ENCODE data around the gene HCFC1. TPM values are rescaled to one million over a fixed set of nuclear protein-coding genes. Genes with fewer than 3 reads are reported as not detected.
A peak's percentile ranks its signal among the peaks of the same experiment; 100 is the strongest.

HCFC1 gene
- total RNA-seq, 1 experiment from 2014 or later = 77.7 TPM

GRCh38 chrX:153902385-153902784 is 69.2 kb downstream of the HCFC1 start:
- Mint-ChIP-seq H3K36me3 (ENCODE audit: insufficient read depth, unreplicated experiment) (peaks cover 5% of the 10 kb centered on the region), H3K27me3 (ENCODE audit: unreplicated experiment) (peaks cover 16% of the 10 kb centered on the region), H3K27ac (ENCODE audit: unreplicated experiment) (no peak overlapping the region), H3K4me1 (ENCODE audit: low read depth, unreplicated experiment) (peaks cover 30% of the 10 kb centered on the region), H3K4me3 (ENCODE audit: low read depth, unreplicated experiment) (no peak overlapping the region), H3K9me3 (ENCODE audit: low read depth, unreplicated experiment) (no peaks in the 10 kb centered on the region)
- CTCF ChIA-PET = no interaction called here
- TF ChIP-seq CTCF (IDR thresholded peaks at IDR 0.05; ENCODE audit: unreplicated experiment) = no peak
- intact Hi-C loops (cut with micrococcal nuclease; ENCODE audit: unreplicated experiment) = no loop called here
- BruUV-seq (replicated peaks) = no TSS peak
- DNase-seq = no peak

DNA sequence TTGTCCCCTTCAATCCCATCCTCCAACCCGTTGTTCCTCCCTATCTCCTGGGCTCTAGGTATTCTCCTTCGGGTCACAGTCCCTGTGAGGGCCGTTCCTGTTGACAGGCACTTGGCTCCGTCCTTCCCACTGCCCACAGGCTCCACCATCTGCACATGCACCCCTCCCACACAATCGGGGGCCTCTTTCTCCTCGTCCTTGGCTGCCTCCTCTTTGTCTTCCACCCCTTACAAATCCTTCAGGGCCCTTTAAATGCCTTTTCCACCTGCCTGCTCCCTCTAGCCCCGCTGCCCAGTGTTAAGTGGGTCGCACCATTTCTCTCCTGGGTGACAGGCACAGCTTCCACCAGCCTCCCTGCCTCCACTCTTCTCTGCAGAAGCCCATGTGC is 69.9 kb downstream of the HCFC1 start:
- no TSS peak for BruUV-seq (replicated peaks)
- CTCF ChIA-PET = no interaction called here
- intact Hi-C loops (cut with micrococcal nuclease; ENCODE audit: unreplicated experiment) = no loop called here
- DNase-seq = no peak
- no peak overlapping the region for H3K4me3 Mint-ChIP-seq (ENCODE audit: low read depth, unreplicated experiment)
- no peak for TF ChIP-seq CTCF (IDR thresholded peaks at IDR 0.05; ENCODE audit: unreplicated experiment)
- no peaks in the 10 kb centered on the region for H3K9me3 Mint-ChIP-seq (ENCODE audit: low read depth, unreplicated experiment)
- H3K27ac Mint-ChIP-seq (ENCODE audit: unreplicated experiment) = no peak overlapping the region
- peaks cover 30% of the 10 kb centered on the region for H3K4me1 Mint-ChIP-seq (ENCODE audit: low read depth, unreplicated experiment)
- peaks cover 5% of the 10 kb centered on the region for H3K36me3 Mint-ChIP-seq (ENCODE audit: insufficient read depth, unreplicated experiment)
- peaks cover 10% of the 10 kb centered on the region for H3K27me3 Mint-ChIP-seq (ENCODE audit: unreplicated experiment)

DNA sequence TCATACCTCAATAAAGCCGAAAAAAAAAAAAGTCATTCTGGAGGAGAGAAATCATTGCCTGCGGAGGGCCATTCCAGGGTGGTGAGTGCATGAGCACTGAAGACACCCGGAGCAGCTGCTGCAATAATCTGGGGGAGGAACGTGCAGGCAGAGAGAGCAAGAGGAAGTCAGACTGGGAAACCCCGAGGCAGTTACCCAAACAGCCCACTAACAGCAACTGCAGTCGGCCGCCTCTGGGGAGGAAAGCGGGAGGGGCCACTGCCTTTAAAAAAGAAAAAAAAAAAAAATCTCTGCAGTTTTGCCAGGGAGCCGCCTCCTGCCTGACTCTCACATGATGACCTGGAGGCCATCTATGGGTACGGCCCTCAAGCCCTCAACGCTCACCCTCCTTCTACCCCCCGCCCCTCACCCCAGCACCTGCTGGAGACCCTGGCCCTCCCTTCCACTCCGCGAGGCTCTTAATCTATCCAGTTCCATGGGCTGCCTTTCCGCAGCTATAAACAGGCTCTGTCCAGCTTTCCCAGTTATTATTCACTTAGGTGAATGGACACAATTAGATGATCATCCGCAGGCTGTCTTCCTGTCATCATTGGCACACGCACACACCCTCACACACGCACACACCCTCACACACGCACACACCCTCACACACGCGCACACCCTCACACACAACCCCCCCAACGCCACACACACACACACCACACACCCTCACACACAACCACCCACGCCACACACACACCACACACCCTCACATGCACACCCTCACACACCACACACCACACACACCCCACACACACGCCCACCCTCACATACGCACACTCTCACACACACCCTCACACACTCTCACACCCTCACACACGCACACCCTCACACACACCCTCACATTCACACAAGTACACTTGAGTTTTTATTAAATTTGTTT is 70.5 kb downstream of the HCFC1 start:
- BruUV-seq (replicated peaks) = no TSS peak
- Mint-ChIP-seq H3K27me3 (ENCODE audit: unreplicated experiment) (peaks cover 3% of the 10 kb centered on the region), H3K36me3 (ENCODE audit: insufficient read depth, unreplicated experiment) (peaks cover 5% of the 10 kb centered on the region), H3K4me1 (ENCODE audit: low read depth, unreplicated experiment) (peaks cover 30% of the 10 kb centered on the region), H3K27ac (ENCODE audit: unreplicated experiment) (peak overlapping the region; percentile 47), H3K9me3 (ENCODE audit: low read depth, unreplicated experiment) (no peaks in the 10 kb centered on the region), H3K4me3 (ENCODE audit: low read depth, unreplicated experiment) (no peak overlapping the region)
- no peak for TF ChIP-seq CTCF (IDR thresholded peaks at IDR 0.05; ENCODE audit: unreplicated experiment)
- DNase-seq = peak; percentile 53
- intact Hi-C loops (cut with micrococcal nuclease; ENCODE audit: unreplicated experiment) = no loop called here
- CTCF ChIA-PET = interaction anchor here (0.5 to 0.7 kb wide), 3 partner anchors 9 to 62 kb away, joined by 3 to 4 read pairs (median 3); no protein-coding TSS in a partner anchor

- H3K9me3 Mint-ChIP-seq (ENCODE audit: low read depth, unreplicated experiment) = peaks cover 2% of the 10 kb centered on the region
Measured at GRCh38 chrX:153897899-153898298, 73.7 kb downstream of the HCFC1 start.

More at GRCh38 chrX:153897899-153898298, 73.7 kb downstream of the HCFC1 start:
- TF ChIP-seq CTCF (IDR thresholded peaks at IDR 0.05; ENCODE audit: unreplicated experiment) = no peak
- H3K36me3 Mint-ChIP-seq (ENCODE audit: insufficient read depth, unreplicated experiment) = peaks cover 5% of the 10 kb centered on the region
- H3K4me1 Mint-ChIP-seq (ENCODE audit: low read depth, unreplicated experiment) = peaks cover 22% of the 10 kb centered on the region
- no TSS peak for BruUV-seq (replicated peaks)
- H3K4me3 Mint-ChIP-seq (ENCODE audit: low read depth, unreplicated experiment) = no peak overlapping the region
- CTCF ChIA-PET = no interaction called here
- intact Hi-C loops (cut with micrococcal nuclease; ENCODE audit: unreplicated experiment) = no loop called here
- H3K27me3 Mint-ChIP-seq (ENCODE audit: unreplicated experiment) = peaks cover 12% of the 10 kb centered on the region
- H3K27ac Mint-ChIP-seq (ENCODE audit: unreplicated experiment) = no peak overlapping the region
- DNase-seq = no peak

Small RNAs within 50 kb of the gene (microRNA-seq; reads per million reads assigned to microRNA genes)
- gene MIR3202-1 (not detected), gene MIR3202-2 (not detected), gene MIR718 (not detected)

Other genes starting within 250 kb of the HCFC1 start
- gene BCAP31, start 247.4 kb downstream of the HCFC1 start, total RNA-seq (2022) = 371 and 407 TPM in 2 replicates
- 14.4 and 22.8 TPM in 2 replicates for gene ABCD1, start 247.0 kb downstream of the HCFC1 start, total RNA-seq (2022)
- 37.5 and 49.2 TPM in 2 replicates for gene PLXNB3, start 207.6 kb downstream of the HCFC1 start, total RNA-seq (2022)
- gene SRPK3, start 190.8 kb downstream of the HCFC1 start, total RNA-seq (2022) = 0.14 and 0.29 TPM in 2 replicates
- gene IDH3G, start 177.4 kb downstream of the HCFC1 start, total RNA-seq (2022) = 64.5 and 71.2 TPM in 2 replicates
- gene SSR4, start 177.2 kb downstream of the HCFC1 start, total RNA-seq (2022) = 360 and 391 TPM in 2 replicates
- gene PDZD4, start 141.3 kb downstream of the HCFC1 start, total RNA-seq (2022) = 0.59 and 0.76 TPM in 2 replicates
- 14.2 and 16.1 TPM in 2 replicates for gene L1CAM, start 85.6 kb downstream of the HCFC1 start, total RNA-seq (2022)
- not detected in 2 replicates for gene AVPR2, start 67.1 kb downstream of the HCFC1 start, total RNA-seq (2022)
- 2.6 and 3.8 TPM in 2 replicates for gene ARHGAP4, start 45.6 kb downstream of the HCFC1 start, total RNA-seq (2022)
- gene NAA10, start 36.8 kb downstream of the HCFC1 start, total RNA-seq (2022) = 132 and 139 TPM in 2 replicates
- gene RENBP, start 27.2 kb downstream of the HCFC1 start, total RNA-seq (2022) = 0.80 and 1.6 TPM in 2 replicates
- 9.4 and 9.9 TPM in 2 replicates for gene TMEM187, start 936 bp upstream of the HCFC1 start, total RNA-seq (2022)
- gene IRAK1, start 48.1 kb upstream of the HCFC1 start, total RNA-seq (2022) = 194 and 208 TPM in 2 replicates
- gene MECP2, start 125.9 kb upstream of the HCFC1 start, total RNA-seq (2022) = 64.3 and 69.9 TPM in 2 replicates
- gene OPN1LW, start 172.4 kb upstream of the HCFC1 start, total RNA-seq (2022) = not detected in 2 replicates
- not detected in 2 replicates for gene OPN1MW, start 210.8 kb upstream of the HCFC1 start, total RNA-seq (2022)
- gene OPN1MW2, start 247.9 kb upstream of the HCFC1 start, total RNA-seq (2022) = not detected in 2 replicates